ENCODE results near the gene ZRANB3. TPM values are rescaled to one million over a fixed set of nuclear protein-coding genes. Genes with fewer than 3 reads are reported as not detected.

Gene ZRANB3
- total and polyA plus RNA-seq, 12 donors, result 0.66 to 5.7 (median 2.2) TPM

Other genes starting within 250 kb of the ZRANB3 start
- gene R3HDM1, start 266 bp upstream of the ZRANB3 start, total RNA-seq, result 10 to 100 TPM; 10.7 to 22.2 (median 18.5) TPM
- 1 to 10 TPM; 6.1 to 8.9 TPM for gene R3HDM1, start 266 bp upstream of the ZRANB3 start, polyA plus RNA-seq
- 10 to 100 TPM; 53.6 to 77.8 (median 66.6) TPM for gene UBXN4, start 210.6 kb upstream of the ZRANB3 start, total RNA-seq
- 10 to 100 TPM; 29.3 to 51.6 TPM for gene UBXN4, start 210.6 kb upstream of the ZRANB3 start, polyA plus RNA-seq